Fibroblast of skin of left quadriceps (primary cell): ENCODE data around the gene ADSL.

Experiments
- DNase-seq, 2 experiments: peaks; one replicate each; pipeline ENCODE4 v3.0.0-alpha.2; 2013; ENCODE audit warnings: low read depth in 2 of 2

ADSL gene

DNA sequence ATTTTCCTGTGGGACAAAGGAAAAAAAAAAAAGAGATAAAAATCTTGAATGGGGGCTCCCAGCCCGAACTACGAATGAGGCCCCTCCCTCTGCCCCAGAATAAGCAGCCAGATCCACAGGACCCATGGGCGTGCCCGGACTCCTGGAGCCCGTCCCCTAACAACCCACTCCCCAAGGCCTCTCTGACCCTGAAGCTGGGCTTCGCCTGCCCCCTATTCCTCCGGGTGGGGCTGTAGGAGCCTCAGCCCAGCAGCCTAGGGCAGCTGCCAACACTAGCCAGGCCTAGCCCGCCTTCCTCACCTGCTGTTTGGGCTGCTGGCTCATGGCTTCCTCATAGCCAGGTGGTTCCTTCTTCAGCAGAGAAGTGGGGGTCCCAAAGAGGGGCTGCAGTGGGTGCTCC, 70.7 kb downstream of the ADSL start:
- DNase-seq = no peak

- DNase-seq = no peak
These were observed 71.6 kb downstream of the ADSL start for GRCh38 chr22:40417881-40418280.

- no peak for DNase-seq
These were observed 72.3 kb downstream of the ADSL start for GRCh38 chr22:40418366-40419201.

GRCh38 chr22:40419718-40420117, 73.4 kb downstream of the ADSL start:
- DNase-seq = no peak

DNA sequence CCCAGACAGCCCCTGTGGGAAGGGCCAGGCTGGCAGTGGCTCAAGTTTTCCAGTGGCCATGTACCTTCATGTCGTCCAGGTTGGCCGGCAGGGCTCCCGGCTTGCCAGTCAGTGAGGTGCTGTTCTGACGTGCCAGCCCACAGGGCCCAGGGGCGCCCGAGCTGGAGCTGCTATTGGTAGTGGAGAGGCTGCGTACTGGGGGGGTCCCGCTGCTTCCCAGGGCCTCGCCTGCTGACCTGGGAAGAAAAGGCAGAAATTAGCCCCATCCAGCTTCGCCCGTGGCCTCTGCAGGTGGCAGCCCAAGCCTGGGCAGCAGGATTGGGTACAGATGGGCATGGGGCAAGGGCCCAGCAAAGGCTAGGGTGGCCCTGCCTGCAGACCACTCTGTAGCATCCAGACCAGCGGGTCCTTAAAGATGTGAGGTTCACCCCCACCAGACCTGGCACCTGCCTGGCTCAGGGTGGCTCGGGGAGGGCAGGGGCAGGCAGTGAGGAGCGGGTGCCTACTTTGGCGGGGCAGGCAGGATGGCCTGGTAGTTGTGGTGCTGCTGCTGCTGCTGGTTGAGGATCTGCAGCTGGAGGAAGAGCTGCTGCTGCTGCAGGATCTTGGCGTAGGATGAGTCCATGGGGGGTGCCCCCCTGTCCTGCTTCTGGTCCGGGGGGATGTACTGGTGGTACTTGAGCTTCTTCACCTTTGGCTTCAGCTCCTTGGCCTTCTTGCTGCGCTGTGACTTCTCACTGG, 74.2 kb downstream of the ADSL start:
- DNase-seq = no peak

DNA sequence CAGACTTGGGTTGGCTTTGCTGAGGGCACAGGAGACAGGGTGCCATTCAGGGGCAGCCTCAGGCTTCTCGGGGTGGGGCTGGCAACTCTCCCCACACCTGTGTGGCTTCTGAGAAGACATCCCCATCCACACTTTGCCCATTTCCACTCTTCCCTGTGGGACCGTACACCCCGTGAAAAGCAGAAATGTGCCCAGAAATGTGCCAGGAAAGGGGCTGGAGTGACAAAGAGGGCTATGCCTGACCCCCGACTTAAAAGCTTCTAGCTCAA, 74.7 kb downstream of the ADSL start:
- no peak for DNase-seq

DNA sequence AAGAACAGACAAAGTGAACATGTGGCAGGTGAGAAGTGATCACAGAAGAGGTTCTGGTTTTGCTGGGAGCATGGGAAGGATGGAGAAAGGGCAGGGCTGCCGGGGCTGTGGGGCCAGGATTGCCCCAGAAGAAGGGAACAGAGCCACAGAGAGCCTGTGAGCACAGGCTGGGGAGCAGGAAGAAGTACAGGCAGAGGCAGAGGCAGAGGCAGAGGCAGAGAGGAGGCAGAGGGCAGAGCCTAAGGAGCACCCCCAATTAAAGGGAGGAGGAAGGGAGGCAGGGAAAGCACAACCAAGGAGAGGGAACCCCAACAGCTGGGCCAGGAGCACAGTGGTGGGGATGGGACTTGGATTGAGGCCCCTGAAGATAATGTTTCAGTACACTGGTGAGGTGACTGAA, 75.6 kb downstream of the ADSL start:
- DNase-seq = no peak

GRCh38 chr22:40422558-40423309, 76.4 kb downstream of the ADSL start:
- no peak for DNase-seq

- DNase-seq = no peak
These were observed 77.0 kb downstream of the ADSL start for GRCh38 chr22:40423310-40423688.

- DNase-seq = no peak
These were observed 77.8 kb downstream of the ADSL start for GRCh38 chr22:40423882-40424640.

- DNase-seq = no peak
These were observed 78.8 kb downstream of the ADSL start for GRCh38 chr22:40425082-40425481.

- DNase-seq = no peak
These were observed 80.5 kb downstream of the ADSL start for GRCh38 chr22:40426594-40427333.

- no peak for DNase-seq
These were observed 82.5 kb downstream of the ADSL start for GRCh38 chr22:40428796-40429195.

DNA sequence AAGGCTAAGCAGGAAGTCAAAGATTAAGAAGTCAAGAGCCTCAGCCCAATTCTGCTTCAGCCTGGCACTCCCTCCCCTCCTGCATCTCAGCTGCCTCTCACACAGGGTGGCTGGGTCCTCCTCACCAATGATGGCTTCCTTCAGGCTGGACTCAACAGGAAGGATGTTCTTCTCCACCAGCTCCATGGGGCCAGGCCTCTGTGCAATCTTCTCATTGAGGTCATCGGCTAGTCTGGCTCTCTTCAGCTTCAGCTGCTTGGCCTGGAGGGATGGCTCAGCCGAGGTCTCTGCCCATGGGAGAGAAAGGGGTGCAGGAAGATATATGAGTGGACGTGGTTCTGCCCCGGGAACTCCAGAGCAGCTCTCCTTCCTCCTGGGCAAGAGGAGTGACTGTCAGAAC, 83.2 kb downstream of the ADSL start:
- DNase-seq = no peak

- no peak for DNase-seq
These were observed 84.7 kb downstream of the ADSL start for GRCh38 chr22:40430991-40431390.

- no peak for DNase-seq
These were observed 85.9 kb downstream of the ADSL start for GRCh38 chr22:40432157-40432556.

- no peak for DNase-seq
These were observed 86.3 kb downstream of the ADSL start for GRCh38 chr22:40432625-40433024.

DNA sequence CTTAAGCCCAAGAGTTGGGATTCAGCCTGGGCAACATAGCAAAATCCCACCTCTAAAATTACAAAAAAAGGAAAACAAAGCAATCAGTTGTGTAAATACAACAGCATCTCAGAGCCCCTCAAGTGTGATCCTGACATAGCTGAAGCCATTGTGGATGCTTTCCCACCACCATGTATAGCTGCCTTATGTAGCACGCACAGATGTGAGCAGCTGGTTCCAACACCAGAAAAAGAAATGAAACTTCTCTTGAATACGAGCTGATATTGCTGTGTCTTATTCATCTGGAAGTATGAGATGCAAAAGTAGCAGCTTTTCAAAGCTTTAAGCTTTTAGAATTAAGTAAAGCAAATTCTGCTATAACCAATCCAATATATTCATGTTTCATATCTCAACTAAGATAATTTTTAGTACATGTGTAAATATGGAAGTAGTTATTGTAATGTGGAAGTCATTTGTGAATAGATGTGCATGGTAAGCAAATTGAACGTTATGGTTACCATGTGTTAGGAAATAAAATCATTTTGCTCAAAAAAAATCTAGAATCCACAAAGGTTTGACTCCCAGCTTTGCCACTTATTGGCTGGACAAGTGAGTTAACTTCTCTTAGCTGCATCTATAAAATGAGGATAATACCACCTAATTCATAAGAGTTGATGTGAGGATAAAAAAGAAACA, 87.3 kb downstream of the ADSL start:
- DNase-seq = no peak

- DNase-seq = no peak
These were observed 87.8 kb downstream of the ADSL start for GRCh38 chr22:40434106-40434505.

GRCh38 chr22:40434745-40435144, 88.4 kb downstream of the ADSL start:
- DNase-seq = no peak
